GM19023 (cell line): ENCODE data around the gene PRPF19.

Experiments used
- ATAC-seq: cut with Tn5 transposase; IDR thresholded peaks from one replicate; pipeline ENCODE4 v1.9.1; 2021; ENCODE audit warnings: mild to moderate bottlenecking, moderate library complexity; ENCODE audit not compliant: unreplicated experiment

The PRPF19 gene

GRCh38 chr11:60862171-60862570 is 44.2 kb downstream of the PRPF19 start:
- no peak for ATAC-seq

GRCh38 chr11:60860943-60861342 is 45.4 kb downstream of the PRPF19 start:
- no peak for ATAC-seq

- no peak for ATAC-seq
These were observed 46.7 kb downstream of the PRPF19 start for GRCh38 chr11:60859616-60860250.

- ATAC-seq: no peak
These were observed 47.5 kb downstream of the PRPF19 start for GRCh38 chr11:60858731-60859464.

- ATAC-seq: no peak
These were observed 48.1 kb downstream of the PRPF19 start for GRCh38 chr11:60858236-60858635.

- ATAC-seq: no peak
These were observed 48.8 kb downstream of the PRPF19 start for GRCh38 chr11:60857378-60858232.

- no peak for ATAC-seq
These were observed 50.4 kb downstream of the PRPF19 start, which contains the start of gene PTGDR2 for GRCh38 chr11:60855726-60856633. Gene PTGDR2, minus strand, starts transcription at chr11:60855950. Its CDS starts 2,228 bp downstream, at chr11:60853722.

- no peak for ATAC-seq
These were observed 51.3 kb downstream of the PRPF19 start for GRCh38 chr11:60854847-60855725.

- ATAC-seq: no peak
These were observed 52.1 kb downstream of the PRPF19 start for GRCh38 chr11:60854140-60854846.

GRCh38 chr11:60852982-60853950 is 53.1 kb downstream of the PRPF19 start:
- no peak for ATAC-seq

GRCh38 chr11:60852117-60852981 is 54.0 kb downstream of the PRPF19 start:
- no peak for ATAC-seq

GRCh38 chr11:60851327-60852104 is 54.9 kb downstream of the PRPF19 start:
- no peak for ATAC-seq

- ATAC-seq: no peak
These were observed 56.5 kb downstream of the PRPF19 start for GRCh38 chr11:60849641-60850520.

- no peak for ATAC-seq
These were observed 57.7 kb downstream of the PRPF19 start for GRCh38 chr11:60848714-60849151.

- ATAC-seq: no peak
These were observed 58.5 kb downstream of the PRPF19 start for GRCh38 chr11:60847896-60848295.
